Nephron progenitor cell (in vitro differentiated cells): ENCODE results near the gene CRKL.
A peak's percentile ranks its signal among the peaks of the same experiment; 100 is the strongest.

Experiments
- DNase-seq: peaks from one replicate; pipeline ENCODE4 v3.0.0; 2021
- H3K27ac Mint-ChIP-seq: 2 replicates; pipeline ENCODE4 v1.8.0; 2021; ENCODE audit warnings: mild to moderate bottlenecking, moderate library complexity, mixed read lengths
- H3K27me3 Mint-ChIP-seq: 2 replicates; pipeline ENCODE4 v1.8.0; 2021; ENCODE audit warnings: mild to moderate bottlenecking, low read depth, mixed read lengths; ENCODE audit not compliant: poor library complexity
- H3K36me3 Mint-ChIP-seq: 2 replicates; pipeline ENCODE4 v1.8.0; 2021; ENCODE audit warnings: low read depth, mixed read lengths
- H3K4me1 Mint-ChIP-seq: 2 replicates; pipeline ENCODE4 v1.8.0; 2021; ENCODE audit warnings: mixed read lengths
- H3K4me3 Mint-ChIP-seq: 2 replicates; pipeline ENCODE4 v1.8.0; 2021; ENCODE audit warnings: mild to moderate bottlenecking, moderate library complexity, mixed read lengths
- H3K9me3 Mint-ChIP-seq: 2 replicates; pipeline ENCODE4 v1.8.0; 2021; ENCODE audit warnings: mild to moderate bottlenecking, moderate library complexity, mixed read lengths
- CTCF ChIP-seq: fragments of 200-600 bp; sonication (generic); IDR thresholded peaks from 2 replicates; pipeline ENCODE4 v1.5.0; 2021; ENCODE audit warnings: antibody characterized with exemption

Gene CRKL

GRCh38 chr22:20943104-20943933 lies 26.1 kb downstream of the CRKL start:
- H3K4me3 Mint-ChIP-seq: no peak overlapping the region
- H3K27me3 Mint-ChIP-seq: no peaks in the 10 kb centered on the region

GRCh38 chr22:20944042-20944441 lies 26.8 kb downstream of the CRKL start:
- H3K4me3 Mint-ChIP-seq: no peak overlapping the region
- no peaks in the 10 kb centered on the region for H3K27me3 Mint-ChIP-seq
- H3K4me1 Mint-ChIP-seq: peaks cover 17% of the 10 kb centered on the region
- no peaks in the 10 kb centered on the region for H3K9me3 Mint-ChIP-seq
- TF ChIP-seq CTCF: no peak
- no peak overlapping the region for H3K27ac Mint-ChIP-seq
- DNase-seq: no peak
- H3K36me3 Mint-ChIP-seq: peaks cover 63% of the 10 kb centered on the region

More at GRCh38 chr22:20943104-20943933, 26.1 kb downstream of the CRKL start:
- Mint-ChIP-seq H3K4me1 (peaks cover 22% of the 10 kb centered on the region), H3K9me3 (no peaks in the 10 kb centered on the region), H3K36me3 (peaks cover 69% of the 10 kb centered on the region), H3K27ac (peak overlapping the region; percentile 32)
- TF ChIP-seq CTCF: no peak
- DNase-seq: no peak

GRCh38 chr22:20945578-20945934 lies 28.3 kb downstream of the CRKL start:
- no peaks in the 10 kb centered on the region for H3K27me3 Mint-ChIP-seq
- no peak overlapping the region for H3K4me3 Mint-ChIP-seq
- TF ChIP-seq CTCF: no peak
- peaks cover 70% of the 10 kb centered on the region for H3K36me3 Mint-ChIP-seq
- H3K4me1 Mint-ChIP-seq: peaks cover 20% of the 10 kb centered on the region
- no peak for DNase-seq
- H3K27ac Mint-ChIP-seq: no peak overlapping the region
- H3K9me3 Mint-ChIP-seq: no peaks in the 10 kb centered on the region

GRCh38 chr22:20946080-20946986 lies 29.1 kb downstream of the CRKL start:
- DNase-seq: no peak
- Mint-ChIP-seq H3K4me3 (no peak overlapping the region), H3K9me3 (no peaks in the 10 kb centered on the region), H3K27me3 (no peaks in the 10 kb centered on the region), H3K4me1 (peaks cover 24% of the 10 kb centered on the region), H3K36me3 (peaks cover 67% of the 10 kb centered on the region), H3K27ac (peak overlapping the region; percentile 91)
- no peak for TF ChIP-seq CTCF

- Mint-ChIP-seq H3K27me3 (no peaks in the 10 kb centered on the region), H3K9me3 (no peaks in the 10 kb centered on the region), H3K36me3 (peaks cover 64% of the 10 kb centered on the region), H3K27ac (peak overlapping the region; percentile 91), H3K4me1 (peaks cover 30% of the 10 kb centered on the region), H3K4me3 (no peak overlapping the region)
- no peak for DNase-seq
- TF ChIP-seq CTCF: no peak
Measured at GRCh38 chr22:20946991-20947390, 29.8 kb downstream of the CRKL start.
